K562 (cell line): ENCODE measurements around the gene LINC00305. TPM values are rescaled to one million over a fixed set of nuclear protein-coding genes. Genes with fewer than 3 reads are reported as not detected.

Experiments used
- ATAC-seq: fragments of 200-7000 bp; cut with Tn5 transposase; 3 replicates; pipeline ENCODE4 v1.9.1; 2020; ENCODE audit warnings: moderate library complexity
- BruUV-seq: library from RNA; stranded (reverse); fragments of 400-500 nt; replicated peaks from 2 replicates; lab custom pipeline; 2021; lab: Mats Ljungman, UMichigan
- CTCF ChIA-PET: fragments of 300-600 bp; formaldehyde crosslinking; extraction: SDS; loops from one replicate; lab custom pipeline; 2021; ENCODE audit warnings: low intra/inter-chr PET ratio; lab: Yijun Ruan, JAX
- POLR2A ChIA-PET: fragments of 300-600, 350-650 bp; sonication (Branson Sonifier 250); formaldehyde crosslinking; extraction: SDS; loops from one replicate; lab custom pipeline; 2021; ENCODE audit warnings: antibody characterized with exemption, inconsistent platforms; lab: Yijun Ruan, JAX
- DNase-seq, 4 experiments: peaks; one replicate each; pipeline versions ENCODE4 v3.0.0 to v3.0.0-alpha.2; 2011 to 2018; ENCODE audit warnings: low spot score in 3 of 4, mixed read lengths in 3 of 4; ENCODE audit errors: extremely low read depth in 1 of 4
- FAIRE-seq: peaks from 2 replicates; lab custom pipeline; 2011; peaks lifted over from hg19 to GRCh38; lab: Jason Lieb, UNC
- H2AFZ ChIP-seq: 2 replicates; pipeline ENCODE4 v1.6.0; 2011; ENCODE audit warnings: low read depth, low read length, control low read depth, inconsistent platforms
- H3K27ac ChIP-seq: fragments of 200-600 bp; 3 replicates; pipeline ENCODE4 v1.8.0; 2011; ENCODE audit warnings: low read depth, mild to moderate bottlenecking, control low read depth, inconsistent platforms, low read length, moderate library complexity, mixed read lengths; ENCODE audit errors: extremely low read depth
- H3K27me3 ChIP-seq, 2 experiments: fragments of 300-600 bp in 1 of 2; 2 replicates in 1 of 2; 3 replicates in 1 of 2; pipeline versions ENCODE4 v1.6.0 to v1.8.0; 2011; ENCODE audit warnings: inconsistent platforms in 2 of 2, low read length in 2 of 2, mild to moderate bottlenecking in 1 of 2, mixed read lengths in 1 of 2, moderate library complexity in 1 of 2; ENCODE audit not compliant: control insufficient read depth in 2 of 2, insufficient read depth in 2 of 2
- H3K36me3 ChIP-seq: fragments of 300-600 bp; 3 replicates; pipeline ENCODE4 v1.8.0; 2011; ENCODE audit warnings: mild to moderate bottlenecking, low read length, inconsistent platforms; ENCODE audit not compliant: control insufficient read depth, insufficient read depth
- H3K4me1 ChIP-seq, 2 experiments: fragments of 200-600 bp in 1 of 2; replicated peaks in 1 of 2; 2 replicates in 1 of 2; 3 replicates in 1 of 2; pipeline versions ENCODE4 v1.5.1 to v1.8.0; 2011; ENCODE audit warnings: inconsistent platforms in 2 of 2, low read length in 2 of 2, mild to moderate bottlenecking in 1 of 2, mixed read lengths in 1 of 2, moderate library complexity in 1 of 2; ENCODE audit not compliant: control insufficient read depth in 2 of 2, insufficient read depth in 2 of 2
- H3K4me2 ChIP-seq: 2 replicates; pipeline ENCODE4 v1.6.1; 2011; ENCODE audit warnings: low read length, control low read depth, inconsistent platforms, mixed read lengths; ENCODE audit not compliant: insufficient read depth
- H3K4me3 ChIP-seq: fragments of 200-600 bp; sonication (generic), shearing (Covaris generic); 2 replicates; pipeline ENCODE4 v1.5.1; 2016; ENCODE audit warnings: control low read depth, inconsistent platforms
- H3K79me2 ChIP-seq: fragments of 200-600 bp; 3 replicates; pipeline ENCODE4 v1.8.0; 2011; ENCODE audit warnings: low read length, inconsistent platforms; ENCODE audit not compliant: control insufficient read depth, insufficient read depth
- H3K9ac ChIP-seq, 2 experiments: 2 replicates each; pipeline versions ENCODE4 v1.6.0 to v1.6.1; 2011; ENCODE audit warnings: low read depth in 2 of 2, low read length in 2 of 2, control low read depth in 1 of 2, inconsistent platforms in 1 of 2, mild to moderate bottlenecking in 1 of 2, mixed read lengths in 1 of 2; ENCODE audit not compliant: insufficient read depth in 1 of 2
- H3K9me1 ChIP-seq: one replicate; pipeline ENCODE4 v1.6.0; 2011; ENCODE audit warnings: inconsistent platforms, mild to moderate bottlenecking, low read length, moderate library complexity; ENCODE audit not compliant: control insufficient read depth, insufficient read depth
- H3K9me3 ChIP-seq: replicated peaks from 2 replicates; pipeline ENCODE4 v1.5.1; 2011; ENCODE audit warnings: low read depth, low read length, inconsistent platforms; ENCODE audit not compliant: control insufficient read depth, insufficient read depth
- H4K20me1 ChIP-seq: replicated peaks from 2 replicates; pipeline ENCODE4 v1.6.1; 2011; ENCODE audit warnings: low read length, inconsistent platforms, mixed read lengths; ENCODE audit not compliant: control insufficient read depth, insufficient read depth
- BRCA1 ChIP-seq, 2 experiments: fragments of 450-650 bp in 1 of 2; sonication (generic) in 1 of 2; formaldehyde crosslinking in 1 of 2; IDR thresholded peaks; 2 replicates each; pipeline versions ENCODE4 v1.5.0 to v1.6.1; 2017 to 2020; ENCODE audit warnings: mild to moderate bottlenecking in 1 of 2, missing genetic modification reagents in 1 of 2
- C11orf30 ChIP-seq: fragments of 450-650 bp; IDR thresholded peaks from 2 replicates; pipeline ENCODE4 v1.6.1; 2016; ENCODE audit warnings: low read depth, mild to moderate bottlenecking
- EWSR1 ChIP-seq: fragments of 450-650 bp; IDR thresholded peaks from 2 replicates; pipeline ENCODE4 v1.6.1; 2018; ENCODE audit warnings: borderline replicate concordance, mild to moderate bottlenecking, low read depth, moderate library complexity; ENCODE audit not compliant: partially characterized antibody
- FOSL1 ChIP-seq: fragments of 200-800 bp; sonication (Bioruptor generic); conservative IDR thresholded peaks from 2 replicates; pipeline ENCODE4 v1.6.1; 2016; ENCODE audit warnings: missing genetic modification characterization, missing compliant biosample characterization
- GATAD2A ChIP-seq: fragments of 450-650 bp; IDR thresholded peaks from 2 replicates; pipeline ENCODE4 v1.6.1; 2017
- HDAC1 ChIP-seq, 2 experiments: fragments of 450-650 bp; IDR thresholded peaks; 2 replicates each; pipeline ENCODE4 v1.6.1; 2016 to 2017; ENCODE audit warnings: inconsistent platforms in 1 of 2, mild to moderate bottlenecking in 1 of 2, moderate library complexity in 1 of 2
- ILF3 ChIP-seq: fragments of 450-650 bp; IDR thresholded peaks from 2 replicates; pipeline ENCODE4 v1.6.1; 2018; ENCODE audit warnings: antibody characterized with exemption, mild to moderate bottlenecking, moderate library complexity, borderline replicate concordance
- JUN ChIP-seq, 2 experiments: sonication (generic) in 1 of 2; formaldehyde crosslinking in 1 of 2; IDR thresholded peaks; 2 replicates each; pipeline versions ENCODE4 v1.6.1 to v1.8.0; 2012 to 2022; ENCODE audit warnings: borderline replicate concordance in 2 of 2, mild to moderate bottlenecking in 2 of 2, improper control_type of control experiment in 1 of 2, low read depth in 1 of 2, low read length in 1 of 2, missing genetic modification reagents in 1 of 2
- NCOA2 ChIP-seq, 2 experiments: fragments of 450-650 bp; IDR thresholded peaks; 2 replicates each; pipeline ENCODE4 v1.6.1; 2018; ENCODE audit warnings: mild to moderate bottlenecking in 2 of 2, moderate library complexity in 1 of 2; ENCODE audit not compliant: partially characterized antibody in 2 of 2
- NR4A1 ChIP-seq, 2 experiments: fragments of 250-450 bp in 1 of 2; fragments of 450-650 bp in 1 of 2; sonication (Bioruptor Pico) in 1 of 2; IDR thresholded peaks; 2 replicates each; pipeline versions ENCODE4 v1.4.0 to v1.6.1; 2016 to 2020; ENCODE audit warnings: mild to moderate bottlenecking in 2 of 2, missing compliant biosample characterization in 1 of 2, missing genetic modification characterization in 1 of 2, moderate library complexity in 1 of 2
- PURB ChIP-seq: sonication (generic); formaldehyde crosslinking; IDR thresholded peaks from 2 replicates; pipeline ENCODE4 v1.9.0; 2021; ENCODE audit warnings: low read depth, mild to moderate bottlenecking, missing genetic modification reagents
- RFX7 ChIP-seq: fragments of 250-450 bp; sonication (Bioruptor Pico); IDR thresholded peaks from 2 replicates; pipeline ENCODE4 v1.5.1; 2021; ENCODE audit warnings: mild to moderate bottlenecking
- ZNF354B ChIP-seq: fragments of 250-450 bp; sonication (Bioruptor Pico); IDR thresholded peaks from 2 replicates; pipeline ENCODE4 v1.4.0; 2020
- WGBS: fragments of 100-300 bp; shearing (Covaris generic); methylation state at CpG from one replicate; pipeline ENCODE4 v1.1.6; 2016; ENCODE audit warnings: low coverage, mixed read lengths; ENCODE audit not compliant: insufficient coverage; ENCODE audit errors: missing lambda C conversion rate; 5-methylcytosine and 5-hydroxymethylcytosine counted together
- in situ Hi-C: fragments of 300-500 bp; cut with MboI; formaldehyde crosslinking; loops from 4 replicates; pipeline ENCODE4 v1.15.0; 2018; ENCODE audit warnings: inconsistent platforms, mixed read lengths
- intact Hi-C: fragments of 100-400 bp; cut with micrococcal nuclease; formaldehyde crosslinking; loops from 2 replicates; pipeline ENCODE4 v1.14.2; 2022
- polyA plus RNA-seq, 8 experiments: library from polyadenylated mRNA; depleted of rRNA in 4 of 8; stranded (reverse) in 5 of 8; unstranded in 3 of 8; fragments of >200 nt; fragmentation: Nextera tagmentation in 2 of 8; fragmentation: Illumina TruSeq in 1 of 8; extraction: Ambion mirVana in 2 of 8; extraction: Trizol in 1 of 8; gene quantifications; 2 replicates each; pipeline versions ENCODE4 v1.2.1 to v1.2.3, GENCODE V29; 2011 to 2014; ENCODE audit warnings: inconsistent platforms in 1 of 8, missing spikeins in 1 of 8
- total RNA-seq, 7 experiments: library from RNA; depleted of rRNA in 6 of 7; stranded (reverse); fragments of >200 nt in 6 of 7; fragmentation: Illumina TruSeq in 2 of 7; extraction: Trizol in 2 of 7; gene quantifications; 2 replicates each; pipeline versions ENCODE4 v1.2.1 to v1.2.3, GENCODE V29; 2011 to 2021; ENCODE audit warnings: low replicate concordance in 1 of 7
- TF ChIP-seq, protein P1 (sequence below): fragments of 450-650 bp; formaldehyde crosslinking; IDR thresholded peaks from 2 replicates; pipeline ENCODE4 v1.4.0; 2020; ENCODE audit warnings: mild to moderate bottlenecking, mixed read lengths
- TF ChIP-seq, protein P2 (sequence below), 2 experiments: fragments of 450-650 bp in 1 of 2; IDR thresholded peaks; 2 replicates each; pipeline ENCODE4 v1.6.1; 2011 to 2017; ENCODE audit warnings: low read depth in 2 of 2, antibody characterized with exemption in 1 of 2, borderline replicate concordance in 1 of 2, low read length in 1 of 2, mild to moderate bottlenecking in 1 of 2, mixed read lengths in 1 of 2; ENCODE audit not compliant: control insufficient read depth in 1 of 2

LINC00305 gene
- total and polyA plus RNA-seq, 9 of the 15 experiments (the other 6 are each of a cell fraction or from before 2014, with no cell fraction given) = not detected

DNA sequence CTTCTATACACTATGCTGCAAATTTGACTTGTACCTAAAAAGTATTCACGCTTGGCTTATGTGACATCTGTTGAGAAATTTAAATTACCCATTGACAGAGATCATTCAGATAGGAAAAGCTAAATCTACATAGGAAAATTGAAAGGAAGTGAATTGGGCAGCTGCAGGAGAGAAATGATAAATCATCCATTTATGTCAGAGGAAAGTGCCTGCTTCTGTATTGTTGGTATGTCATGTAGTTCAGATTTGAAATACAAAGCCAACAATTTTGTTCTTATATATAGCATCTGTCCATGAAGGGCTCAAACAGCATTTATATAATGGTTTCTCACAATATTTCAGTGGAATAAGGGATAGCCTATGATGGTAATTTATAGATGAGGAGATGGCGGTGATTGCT, 17.6 kb downstream of the LINC00305 start:
- CTCF ChIA-PET = no interaction called here

More for the DNA sequence above, 17.6 kb downstream of the LINC00305 start:
- in situ Hi-C loops = no loop called here
- Histone ChIP-seq H3K27me3 (no peaks in the 10 kb centered on the region), H3K4me3 (no peak overlapping the region), H3K36me3 (no peaks in the 10 kb centered on the region), H3K9me1 (no peaks in the 10 kb centered on the region), H3K4me2 (no peak overlapping the region), H3K27ac (no peak overlapping the region), H3K9ac (no peak overlapping the region), H3K79me2 (no peaks in the 10 kb centered on the region), H3K9me3 (no peaks in the 10 kb centered on the region), H4K20me1 (no peaks in the 10 kb centered on the region), H2AFZ (no peak overlapping the region), H3K4me1 (no peaks in the 10 kb centered on the region)
- TF ChIP-seq NR4A1 (CRISPR knock-in tag; IDR thresholded peaks at IDR 0.05) (no peak), NR4A1 (tag; IDR thresholded peaks at IDR 0.05) (no peak), ILF3 (no peak), RFX7 (CRISPR knock-in tag) (no peak), HDAC1 (IDR thresholded peaks at IDR 0.05) (no peak), C11orf30 (no peak), JUN (IDR thresholded peaks at IDR 0.05; ENCODE audit: borderline replicate concordance, low read depth, low read length) (no peak), JUN (CRISPR knock-in tag; IDR thresholded peaks at IDR 0.05; ENCODE audit: borderline replicate concordance) (no peak), NCOA2 (IDR thresholded peaks at IDR 0.05; ENCODE audit: partially characterized antibody in 2 of 2) (no peak), ZNF354B (CRISPR knock-in tag) (no peak), BRCA1 (IDR thresholded peaks at IDR 0.05) (no peak), BRCA1 (CRISPR knock-in tag; IDR thresholded peaks at IDR 0.05) (no peak), PURB (CRISPR knock-in tag) (no peak), EWSR1 (no peak), GATAD2A (no peak), FOSL1 (tag) (no peak)
- TF ChIP-seq, protein P1, sequence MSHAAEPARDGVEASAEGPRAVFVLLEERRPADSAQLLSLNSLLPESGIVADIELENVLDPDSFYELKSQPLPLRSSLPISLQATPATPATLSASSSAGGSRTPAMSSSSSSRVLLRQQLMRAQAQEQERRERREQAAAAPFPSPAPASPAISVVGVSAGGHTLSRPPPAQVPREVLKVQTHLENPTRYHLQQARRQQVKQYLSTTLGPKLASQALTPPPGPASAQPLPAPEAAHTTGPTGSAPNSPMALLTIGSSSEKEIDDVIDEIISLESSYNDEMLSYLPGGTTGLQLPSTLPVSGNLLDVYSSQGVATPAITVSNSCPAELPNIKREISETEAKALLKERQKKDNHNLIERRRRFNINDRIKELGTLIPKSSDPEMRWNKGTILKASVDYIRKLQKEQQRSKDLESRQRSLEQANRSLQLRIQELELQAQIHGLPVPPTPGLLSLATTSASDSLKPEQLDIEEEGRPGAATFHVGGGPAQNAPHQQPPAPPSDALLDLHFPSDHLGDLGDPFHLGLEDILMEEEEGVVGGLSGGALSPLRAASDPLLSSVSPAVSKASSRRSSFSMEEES (CRISPR knock-in tag) = no peak
- TF ChIP-seq, protein P2, sequence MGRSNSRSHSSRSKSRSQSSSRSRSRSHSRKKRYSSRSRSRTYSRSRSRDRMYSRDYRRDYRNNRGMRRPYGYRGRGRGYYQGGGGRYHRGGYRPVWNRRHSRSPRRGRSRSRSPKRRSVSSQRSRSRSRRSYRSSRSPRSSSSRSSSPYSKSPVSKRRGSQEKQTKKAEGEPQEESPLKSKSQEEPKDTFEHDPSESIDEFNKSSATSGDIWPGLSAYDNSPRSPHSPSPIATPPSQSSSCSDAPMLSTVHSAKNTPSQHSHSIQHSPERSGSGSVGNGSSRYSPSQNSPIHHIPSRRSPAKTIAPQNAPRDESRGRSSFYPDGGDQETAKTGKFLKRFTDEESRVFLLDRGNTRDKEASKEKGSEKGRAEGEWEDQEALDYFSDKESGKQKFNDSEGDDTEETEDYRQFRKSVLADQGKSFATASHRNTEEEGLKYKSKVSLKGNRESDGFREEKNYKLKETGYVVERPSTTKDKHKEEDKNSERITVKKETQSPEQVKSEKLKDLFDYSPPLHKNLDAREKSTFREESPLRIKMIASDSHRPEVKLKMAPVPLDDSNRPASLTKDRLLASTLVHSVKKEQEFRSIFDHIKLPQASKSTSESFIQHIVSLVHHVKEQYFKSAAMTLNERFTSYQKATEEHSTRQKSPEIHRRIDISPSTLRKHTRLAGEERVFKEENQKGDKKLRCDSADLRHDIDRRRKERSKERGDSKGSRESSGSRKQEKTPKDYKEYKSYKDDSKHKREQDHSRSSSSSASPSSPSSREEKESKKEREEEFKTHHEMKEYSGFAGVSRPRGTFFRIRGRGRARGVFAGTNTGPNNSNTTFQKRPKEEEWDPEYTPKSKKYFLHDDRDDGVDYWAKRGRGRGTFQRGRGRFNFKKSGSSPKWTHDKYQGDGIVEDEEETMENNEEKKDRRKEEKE (IDR thresholded peaks at IDR 0.05; ENCODE audit: borderline replicate concordance in 1 of 2, control insufficient read depth in 1 of 2, low read depth in 2 of 2, low read length in 1 of 2) = no peak
- no peak for DNase-seq
- POLR2A ChIA-PET = no interaction called here
- intact Hi-C loops = no loop called here
- FAIRE-seq = no peak
- BruUV-seq = no TSS peak
- 0% methylated on average over 2 of the region's 2 CpGs for WGBS
- ATAC-seq = no peak
